ENCODE data around the gene DGUOK.

The DGUOK gene

GRCh38 chr2:73935641-73936040 is 9.0 kb downstream of the DGUOK start:
- TF ChIP-seq EZH2phosphoT487 (IDR thresholded peaks at IDR 0.05; ENCODE audit: low read depth) (no peak), CTCF (IDR thresholded peaks at IDR 0.05; ENCODE audit: low read depth, low read length) (no peak)
- Histone ChIP-seq H3K4me2 (ENCODE audit: low read length) (no peak overlapping the region), H3K9ac (ENCODE audit: low read length) (no peak overlapping the region), H3K4me1 (ENCODE audit: low read length) (peaks cover 10% of the 10 kb centered on the region), H3K9me3 (ENCODE audit: insufficient read depth, low read length) (no peaks in the 10 kb centered on the region), H3K27me3 (ENCODE audit: low read depth, low read length) (no peaks in the 10 kb centered on the region), H2AFZ (ENCODE audit: low read depth, low read length) (no peak overlapping the region), H3K27ac (ENCODE audit: low read length) (no peak overlapping the region), H3K36me3 (replicated peaks; ENCODE audit: low read depth, low read length) (peaks cover 33% of the 10 kb centered on the region), H3K79me2 (ENCODE audit: low read length) (peaks cover 99% of the 10 kb centered on the region), H3K4me3 (ENCODE audit: low read length) (no peak overlapping the region), H4K20me1 (ENCODE audit: insufficient read depth, low read length) (peaks cover 92% of the 10 kb centered on the region)

- Histone ChIP-seq H3K27me3 (ENCODE audit: low read depth, low read length) (no peaks in the 10 kb centered on the region), H2AFZ (ENCODE audit: low read depth, low read length) (no peak overlapping the region), H3K4me3 (ENCODE audit: low read length) (no peak overlapping the region), H3K9ac (ENCODE audit: low read length) (no peak overlapping the region), H3K4me2 (ENCODE audit: low read length) (no peak overlapping the region), H3K79me2 (ENCODE audit: low read length) (peaks cover 99% of the 10 kb centered on the region), H3K4me1 (ENCODE audit: low read length) (peaks cover 10% of the 10 kb centered on the region), H3K36me3 (replicated peaks; ENCODE audit: low read depth, low read length) (peaks cover 39% of the 10 kb centered on the region), H4K20me1 (ENCODE audit: insufficient read depth, low read length) (peaks cover 83% of the 10 kb centered on the region), H3K9me3 (ENCODE audit: insufficient read depth, low read length) (no peaks in the 10 kb centered on the region), H3K27ac (ENCODE audit: low read length) (no peak overlapping the region)
- no peak for TF ChIP-seq CTCF (IDR thresholded peaks at IDR 0.05; ENCODE audit: low read depth, low read length)
- no peak for TF ChIP-seq EZH2phosphoT487 (IDR thresholded peaks at IDR 0.05; ENCODE audit: low read depth)
Measured at GRCh38 chr2:73937103-73937885, 10.6 kb downstream of the DGUOK start.

- no peaks in the 10 kb centered on the region for H3K27me3 ChIP-seq (ENCODE audit: low read depth, low read length)
- H4K20me1 ChIP-seq (ENCODE audit: insufficient read depth, low read length): peaks cover 80% of the 10 kb centered on the region
- TF ChIP-seq CTCF (IDR thresholded peaks at IDR 0.05; ENCODE audit: low read depth, low read length): no peak
- no peak for TF ChIP-seq EZH2phosphoT487 (IDR thresholded peaks at IDR 0.05; ENCODE audit: low read depth)
- H3K4me1 ChIP-seq (ENCODE audit: low read length): peaks cover 10% of the 10 kb centered on the region
- no peak overlapping the region for H3K4me2 ChIP-seq (ENCODE audit: low read length)
- H3K9me3 ChIP-seq (ENCODE audit: insufficient read depth, low read length): no peaks in the 10 kb centered on the region
- no peak overlapping the region for H2AFZ ChIP-seq (ENCODE audit: low read depth, low read length)
- peaks cover 99% of the 10 kb centered on the region for H3K79me2 ChIP-seq (ENCODE audit: low read length)
- no peak overlapping the region for H3K9ac ChIP-seq (ENCODE audit: low read length)
- no peak overlapping the region for H3K4me3 ChIP-seq (ENCODE audit: low read length)
- H3K36me3 ChIP-seq (replicated peaks; ENCODE audit: low read depth, low read length): peaks cover 37% of the 10 kb centered on the region
- H3K27ac ChIP-seq (ENCODE audit: low read length): no peak overlapping the region
Measured at GRCh38 chr2:73937899-73938298, 11.2 kb downstream of the DGUOK start.

- H3K4me2 ChIP-seq (ENCODE audit: low read length): no peak overlapping the region
- peaks cover 79% of the 10 kb centered on the region for H4K20me1 ChIP-seq (ENCODE audit: insufficient read depth, low read length)
- H2AFZ ChIP-seq (ENCODE audit: low read depth, low read length): no peak overlapping the region
- no peak overlapping the region for H3K9ac ChIP-seq (ENCODE audit: low read length)
- H3K9me3 ChIP-seq (ENCODE audit: insufficient read depth, low read length): no peaks in the 10 kb centered on the region
- no peak overlapping the region for H3K4me3 ChIP-seq (ENCODE audit: low read length)
- no peaks in the 10 kb centered on the region for H3K27me3 ChIP-seq (ENCODE audit: low read depth, low read length)
- H3K27ac ChIP-seq (ENCODE audit: low read length): no peak overlapping the region
- peaks cover 10% of the 10 kb centered on the region for H3K4me1 ChIP-seq (ENCODE audit: low read length)
- peaks cover 99% of the 10 kb centered on the region for H3K79me2 ChIP-seq (ENCODE audit: low read length)
- peaks cover 32% of the 10 kb centered on the region for H3K36me3 ChIP-seq (replicated peaks; ENCODE audit: low read depth, low read length)
- TF ChIP-seq CTCF (IDR thresholded peaks at IDR 0.05; ENCODE audit: low read depth, low read length) (no peak), EZH2phosphoT487 (IDR thresholded peaks at IDR 0.05; ENCODE audit: low read depth) (no peak)
Measured at GRCh38 chr2:73938718-73939352, 12.2 kb downstream of the DGUOK start.

Measured in OCI-LY3 (cell line).